DMS53 treated with DMSO at 0.1 percent for 48 hours (cell line): ENCODE measurements around the gene ARL6IP4.
"Not testable (repeated sequence)": the region's sequence is repeated elsewhere in the genome, so short reads cannot be mapped to it uniquely, and the experiment has no call there.

ENCODE experiments used
- DNase-seq: peaks from one replicate; lab custom pipeline; 2025; ENCODE audit not compliant: unreplicated experiment; lab: John Stamatoyannopoulos, UW

Gene ARL6IP4

DNA sequence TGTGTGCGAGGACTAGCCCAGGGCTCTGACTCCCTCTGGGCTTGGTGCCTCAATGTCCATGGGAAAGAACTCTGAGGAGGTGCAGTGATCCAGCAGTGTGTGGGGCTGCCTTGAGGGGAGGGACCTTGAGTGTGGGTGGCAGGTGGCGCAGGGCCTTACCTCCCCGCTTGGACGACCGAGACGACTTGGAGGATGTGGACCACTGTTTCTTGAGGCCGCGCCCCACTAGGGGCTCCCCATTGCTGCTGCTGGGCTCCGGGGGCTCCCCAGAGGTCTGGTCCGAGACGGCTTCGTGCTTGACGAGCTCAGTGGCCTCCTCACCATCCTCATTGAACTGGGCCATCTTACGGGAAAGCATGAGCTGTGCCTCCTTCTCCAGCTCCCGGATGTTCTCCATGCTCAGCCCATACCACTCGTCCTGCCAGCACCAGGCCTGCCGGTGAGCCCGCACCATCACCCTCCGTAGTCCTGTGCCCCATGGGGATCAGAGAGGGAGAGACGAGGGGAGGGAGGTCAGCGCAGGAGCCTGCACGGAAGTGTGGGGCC lies 24.7 kb downstream of the ARL6IP4 start:
- no peak for DNase-seq

DNA sequence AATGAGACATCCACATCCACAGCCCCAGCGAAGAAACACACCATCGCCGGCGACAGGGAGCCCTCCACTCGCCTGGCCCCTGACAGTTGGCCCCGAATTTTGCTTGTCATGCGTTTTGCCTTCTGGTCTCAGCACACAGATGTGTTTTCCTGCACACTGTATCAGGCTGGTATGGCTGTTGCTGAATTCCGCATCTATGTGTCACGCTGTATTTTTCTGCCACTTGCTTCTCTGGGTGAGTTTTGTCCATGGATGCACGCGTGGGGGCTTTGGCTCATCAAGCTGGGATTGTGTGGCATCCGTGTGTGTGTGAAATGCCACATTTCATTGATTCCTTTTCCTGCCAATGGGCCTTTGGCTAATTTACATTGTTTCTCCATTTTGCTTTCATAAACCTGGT lies 26.5 kb downstream of the ARL6IP4 start:
- DNase-seq: no peak

DNA sequence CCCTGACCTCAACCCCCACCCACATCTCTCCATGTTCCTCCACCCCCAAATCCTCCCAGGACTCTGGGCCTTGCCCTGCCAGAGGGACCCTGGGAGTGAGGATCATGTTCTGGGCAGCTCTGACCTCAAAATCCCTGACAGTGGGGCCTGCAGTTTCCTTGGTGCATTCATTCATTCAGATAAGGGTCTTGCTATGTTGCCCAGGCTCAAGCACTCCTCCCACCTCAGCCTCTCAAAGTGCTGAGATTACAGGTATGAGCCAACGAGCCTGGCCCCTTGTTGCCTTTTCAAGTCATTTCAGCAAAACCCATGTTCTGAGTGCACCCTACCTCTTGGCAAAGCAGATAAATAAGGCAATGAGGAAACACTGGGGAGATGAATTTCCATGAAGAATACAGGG lies 29.6 kb downstream of the ARL6IP4 start:
- DNase-seq: no peak

DNA sequence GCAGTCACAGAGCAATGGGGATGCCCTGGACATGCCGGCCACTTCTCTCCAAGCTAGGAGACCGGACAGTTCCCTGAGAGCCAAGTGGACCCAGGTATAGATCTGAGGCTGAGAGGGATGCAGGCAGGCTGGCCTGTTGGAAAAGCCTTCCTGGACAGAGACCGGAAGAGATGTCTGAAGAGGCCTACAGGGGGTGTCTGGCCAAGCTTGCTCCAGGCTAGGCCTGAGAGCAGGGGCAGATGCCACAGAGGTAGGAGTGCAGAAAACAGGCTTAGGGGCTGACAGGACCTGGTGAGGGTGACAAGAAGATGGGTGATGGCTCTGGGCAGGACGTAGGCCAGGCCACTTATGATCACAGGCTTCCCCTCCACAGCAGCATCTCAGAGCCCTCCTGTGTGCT lies 30.2 kb downstream of the ARL6IP4 start:
- DNase-seq: no peak

DNA sequence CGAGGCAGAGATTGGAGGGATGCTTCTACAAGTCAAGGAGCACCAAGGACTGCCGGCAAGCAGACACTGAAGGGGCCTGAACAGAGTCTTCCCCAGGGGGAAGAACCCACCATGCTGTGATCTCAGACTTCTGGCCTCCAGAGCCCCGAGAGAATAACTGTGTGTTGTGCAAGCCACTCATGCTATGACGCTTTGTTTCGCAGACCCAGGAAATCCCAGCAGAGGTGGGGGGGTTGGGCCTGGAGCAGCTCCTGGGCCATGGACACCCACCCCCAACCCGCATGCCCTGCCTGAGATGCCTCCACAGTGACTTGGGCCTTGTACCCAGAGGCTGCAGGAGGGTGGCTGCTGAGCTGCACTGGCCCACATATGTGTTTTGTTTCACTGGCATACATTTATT lies 31.2 kb downstream of the ARL6IP4 start:
- no peak for DNase-seq

DNA sequence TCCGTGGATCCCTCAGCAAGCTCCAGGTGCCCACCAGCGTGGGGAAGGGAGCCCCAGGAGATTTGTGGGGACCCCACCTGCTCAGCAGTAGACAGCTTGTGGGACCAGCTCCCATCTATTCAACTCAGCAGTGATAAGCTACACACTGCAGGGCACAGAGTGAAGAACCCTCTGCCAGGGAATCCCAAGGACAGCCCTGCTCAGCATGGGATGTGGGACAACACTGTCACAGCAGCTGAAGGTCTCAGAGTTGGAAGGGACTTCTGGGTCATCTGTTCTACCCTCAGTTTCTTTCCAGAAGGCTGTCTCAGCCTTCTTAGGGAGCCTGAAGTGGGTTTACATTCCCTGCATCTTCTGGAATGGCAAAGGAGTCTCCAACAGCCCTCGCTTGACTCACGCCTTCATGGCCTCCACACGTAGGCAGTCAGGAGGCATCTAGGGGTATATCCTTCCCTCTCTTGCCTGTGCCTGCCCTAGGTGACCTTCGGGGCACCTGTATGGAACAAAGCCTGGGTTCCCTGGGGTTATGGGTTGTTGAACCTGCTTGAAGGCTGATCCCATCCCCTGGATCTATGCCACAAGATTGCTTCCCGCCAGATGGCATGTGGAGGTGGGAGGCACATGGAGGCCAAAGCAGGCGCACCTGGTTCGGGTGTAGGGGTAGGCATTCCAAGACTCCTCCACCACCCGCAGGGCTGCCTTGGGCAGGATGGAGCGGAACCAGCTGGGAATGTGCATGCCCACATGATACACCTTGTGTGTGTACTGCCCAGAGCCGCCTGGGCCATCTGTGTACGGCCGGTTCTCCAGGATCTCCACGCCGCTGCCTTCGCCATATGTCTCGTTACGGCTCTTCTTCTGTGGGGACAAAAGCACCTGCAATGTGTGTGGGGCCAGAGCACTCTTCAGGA lies 33.0 kb downstream of the ARL6IP4 start:
- DNase-seq: no peak

DNA sequence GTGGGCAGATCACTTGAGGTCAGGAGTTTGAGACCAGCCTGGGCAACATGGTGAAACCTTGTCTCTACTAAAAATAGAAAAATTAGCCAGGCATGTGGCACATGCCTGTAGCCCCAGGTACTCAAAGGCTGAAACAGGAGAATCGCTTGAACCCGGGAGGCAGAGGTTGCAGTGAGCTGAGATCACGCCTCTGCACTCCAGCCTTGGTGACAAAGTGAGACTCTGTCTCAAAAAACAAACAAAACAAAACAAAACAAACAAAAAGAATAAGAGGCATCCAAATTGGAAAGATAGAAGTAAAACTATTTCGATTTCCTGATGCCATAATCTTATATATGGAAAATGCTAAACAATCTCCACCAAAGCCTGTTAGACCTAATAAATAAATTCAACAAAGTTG lies 34.0 kb downstream of the ARL6IP4 start:
- DNase-seq: not testable (repeated sequence)

DNA sequence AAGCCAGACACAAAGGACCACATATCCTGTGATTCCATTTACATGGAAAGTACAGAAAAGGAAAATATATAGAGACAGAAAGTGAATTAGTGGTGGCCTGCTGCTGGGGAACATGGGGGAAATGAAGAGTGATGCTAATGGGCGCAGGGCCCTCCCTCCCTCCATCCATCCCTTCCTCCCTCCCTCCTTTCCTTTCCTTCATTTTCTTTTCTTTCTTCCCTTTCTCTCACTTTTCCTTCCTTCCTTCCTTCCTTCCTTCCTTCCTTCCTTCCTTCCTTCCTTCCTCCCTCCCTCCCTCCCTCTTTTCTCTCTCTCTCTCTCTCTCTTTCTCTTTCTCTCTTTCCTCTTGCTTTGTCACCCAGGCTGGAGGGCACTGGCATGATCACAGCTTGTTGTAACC lies 37.3 kb downstream of the ARL6IP4 start:
- DNase-seq: no peak

DNA sequence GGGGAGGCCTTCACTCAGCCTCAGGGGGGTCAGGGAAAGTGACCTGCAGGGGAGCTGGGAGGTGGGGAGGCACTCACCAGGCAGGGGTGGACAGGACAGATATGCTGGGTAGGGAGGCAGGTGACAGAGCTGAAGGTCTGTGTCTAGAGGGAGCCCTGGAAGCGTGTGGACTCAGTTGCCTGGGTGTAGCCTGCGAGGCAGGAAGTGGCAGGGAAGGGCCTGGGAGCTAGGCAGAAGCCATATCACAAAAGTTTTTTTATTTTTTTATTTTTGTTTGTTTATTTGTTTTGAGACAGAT lies 39.3 kb downstream of the ARL6IP4 start:
- DNase-seq: no peak

DNA sequence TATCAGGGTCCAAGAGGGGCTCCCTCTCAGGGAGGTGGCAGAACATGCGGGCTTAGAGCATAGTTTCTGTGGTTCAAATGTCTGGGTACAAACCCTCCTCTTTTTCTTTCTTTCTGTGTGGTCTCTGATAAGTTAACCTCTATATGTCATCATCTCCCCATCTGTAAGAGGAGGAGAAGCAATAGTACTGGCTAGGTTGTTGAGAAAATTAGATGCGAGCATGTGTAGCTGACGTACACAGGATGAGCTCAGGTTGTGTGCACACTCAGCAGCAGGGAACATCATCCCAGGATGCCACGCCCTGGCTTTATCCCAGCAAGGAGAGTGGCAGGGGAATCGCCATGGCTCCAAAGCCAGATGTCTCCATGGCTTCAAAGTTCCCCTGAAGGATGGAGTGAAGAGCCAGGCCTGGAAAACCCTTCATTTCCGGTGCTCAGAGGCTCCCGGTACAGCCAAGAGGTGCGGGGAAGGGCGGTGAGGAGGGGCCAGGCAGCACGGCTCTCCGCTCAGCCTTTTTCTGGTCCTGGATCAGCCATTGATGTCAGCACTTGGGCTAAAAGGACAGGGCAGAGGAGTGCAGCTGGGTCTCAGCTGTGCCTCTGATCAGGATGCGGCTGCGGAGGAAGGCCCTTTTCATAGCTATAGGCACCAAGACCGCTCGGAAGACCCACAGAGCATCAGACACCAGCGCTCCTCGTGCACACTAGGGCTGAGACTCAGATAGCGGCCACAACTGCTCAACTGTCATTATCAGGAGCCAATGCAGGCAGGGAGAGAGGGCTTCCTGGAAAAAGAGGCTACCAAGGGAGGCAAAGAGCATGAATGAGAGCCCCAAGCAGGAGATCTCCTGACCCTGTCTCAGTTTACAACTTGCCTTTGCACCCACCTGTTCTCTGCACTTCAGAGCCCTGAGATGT lies 41.5 kb downstream of the ARL6IP4 start:
- DNase-seq: no peak

DNA sequence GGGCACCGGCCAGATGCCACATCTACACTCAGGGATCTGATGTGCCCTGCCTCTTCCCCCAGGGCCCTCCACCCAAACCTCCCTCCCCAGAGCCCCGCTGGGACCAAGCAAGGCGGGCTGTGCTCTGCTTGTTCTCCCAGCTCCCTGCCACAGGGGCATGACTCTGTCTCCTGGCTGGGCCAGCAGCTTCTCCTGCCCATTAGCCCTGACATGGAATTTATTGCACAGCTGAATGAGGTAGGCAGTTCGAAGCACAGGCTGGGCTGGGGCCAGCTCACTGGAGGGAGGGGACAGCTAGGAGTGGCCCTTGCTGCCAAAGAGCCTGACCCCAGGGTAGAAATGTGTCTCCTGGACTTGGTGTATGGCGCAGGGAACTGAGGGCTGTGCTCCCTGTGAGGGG lies 42.4 kb downstream of the ARL6IP4 start:
- no peak for DNase-seq

DNA sequence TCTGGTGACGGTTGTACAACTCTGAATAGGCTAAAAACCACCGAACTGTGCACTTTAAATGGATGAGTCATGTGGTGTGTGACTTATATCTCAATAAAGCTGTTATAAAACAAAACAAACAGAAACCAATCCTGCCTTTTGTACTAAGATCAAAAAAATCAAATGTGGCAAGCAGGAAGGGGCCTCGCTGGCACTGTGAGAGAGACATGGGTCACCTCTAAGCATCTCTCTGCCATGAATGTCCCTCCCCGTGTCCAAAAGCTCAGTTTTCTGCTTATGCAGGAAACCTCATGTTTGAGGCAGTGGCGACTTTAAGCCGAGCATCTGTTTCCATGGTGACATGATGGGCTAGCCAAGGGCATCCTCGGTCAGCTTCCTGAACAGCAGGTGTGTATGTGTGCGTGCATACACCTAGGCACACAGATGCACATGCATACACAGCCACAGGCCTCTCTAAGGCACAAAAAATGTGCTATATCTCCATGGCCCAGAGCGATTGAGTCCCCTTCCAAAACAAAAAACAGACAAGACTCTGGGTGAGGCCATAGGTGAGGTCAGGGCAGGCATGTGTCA lies 44.4 kb downstream of the ARL6IP4 start:
- DNase-seq: peak; percentile 41

DNA sequence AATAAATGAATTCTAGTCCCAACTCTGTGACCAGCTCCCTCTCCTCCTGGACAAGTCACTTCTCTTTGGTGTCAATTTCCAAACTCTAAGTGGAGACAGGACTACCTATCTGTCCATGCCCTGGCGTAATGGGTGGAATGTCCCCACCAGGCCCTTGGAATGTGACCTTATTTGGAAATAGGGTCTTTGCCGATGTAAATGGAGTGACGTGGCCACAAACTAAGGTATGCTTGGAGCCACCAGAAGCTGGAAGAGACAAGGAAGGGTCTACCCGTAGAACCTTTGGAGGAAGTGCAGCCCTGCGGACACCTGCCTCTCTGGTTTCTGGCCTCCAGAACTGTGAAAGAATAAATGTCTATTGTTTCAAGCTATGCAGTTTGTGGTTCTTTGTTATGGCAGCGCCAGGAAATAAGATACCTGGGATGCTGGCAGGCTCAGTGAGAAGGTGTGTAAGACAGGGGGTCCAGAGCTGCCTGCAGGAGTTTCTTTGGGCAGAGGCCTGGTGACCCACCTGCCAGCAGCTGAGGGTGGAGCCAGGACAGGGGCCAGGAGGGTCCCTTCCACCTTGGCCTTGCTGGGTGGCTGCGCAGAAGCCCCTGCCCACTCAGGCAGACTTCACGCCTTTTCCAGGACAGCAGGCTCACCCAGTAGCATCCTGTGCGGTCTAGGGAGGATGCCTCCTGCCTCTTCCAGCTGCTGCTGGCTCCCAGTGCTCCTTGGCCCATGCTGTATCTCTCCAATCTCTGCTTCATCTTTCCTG lies 45.8 kb downstream of the ARL6IP4 start:
- DNase-seq: no peak

DNA sequence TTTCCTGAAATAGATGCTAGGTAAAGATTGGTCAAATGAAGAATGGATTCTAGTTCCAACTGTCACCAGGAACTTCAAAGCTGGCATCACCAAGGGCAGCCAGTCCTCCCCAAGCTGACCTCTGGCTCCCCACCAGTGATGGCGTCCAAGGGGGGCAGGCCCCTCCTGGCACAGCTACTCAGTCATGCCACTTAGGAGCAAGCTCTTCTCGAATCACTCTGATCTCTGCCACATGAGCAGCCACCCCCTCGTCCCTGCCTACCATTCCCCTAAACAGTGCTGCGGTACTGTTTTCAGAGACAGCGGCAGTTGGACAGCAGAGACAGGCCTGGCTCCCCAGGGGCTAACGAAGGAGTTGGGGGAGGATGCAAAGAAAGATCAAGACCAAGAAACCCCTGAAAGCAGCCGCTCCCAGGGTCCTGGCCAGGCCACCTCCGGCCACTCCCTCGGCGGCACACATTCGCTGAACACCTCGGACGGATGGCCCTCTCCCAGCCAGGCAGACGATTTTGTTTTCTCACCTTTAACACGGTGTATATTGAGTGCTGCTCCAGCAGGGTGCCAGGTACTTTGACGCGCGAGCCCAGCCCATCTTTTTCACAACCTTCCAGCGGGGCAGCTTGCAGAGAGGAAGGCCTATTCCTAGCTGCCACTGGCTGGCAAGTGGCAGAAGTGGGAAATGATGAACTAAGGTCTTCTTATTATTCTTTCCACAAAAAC lies 47.4 kb downstream of the ARL6IP4 start:
- no peak for DNase-seq

DNA sequence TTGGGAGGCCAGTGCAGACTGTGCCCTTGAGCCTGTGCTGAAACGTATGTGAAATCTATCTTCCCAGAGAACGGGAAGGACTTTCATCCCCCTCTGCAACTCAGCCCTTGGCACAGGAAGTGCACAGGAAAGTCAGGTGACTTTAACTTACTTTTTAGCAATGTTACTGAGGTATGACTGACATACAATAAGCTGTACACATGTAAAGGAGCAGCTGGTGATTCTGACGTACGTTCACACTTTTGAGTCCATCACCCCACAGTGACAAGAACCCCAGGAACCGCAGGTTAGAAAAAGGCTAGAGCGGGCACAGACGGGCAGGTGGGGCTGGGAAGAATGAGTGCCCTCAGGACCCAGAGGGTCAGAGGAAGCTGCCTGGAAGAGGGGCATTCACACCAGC lies 48.0 kb downstream of the ARL6IP4 start:
- no peak for DNase-seq

DNA sequence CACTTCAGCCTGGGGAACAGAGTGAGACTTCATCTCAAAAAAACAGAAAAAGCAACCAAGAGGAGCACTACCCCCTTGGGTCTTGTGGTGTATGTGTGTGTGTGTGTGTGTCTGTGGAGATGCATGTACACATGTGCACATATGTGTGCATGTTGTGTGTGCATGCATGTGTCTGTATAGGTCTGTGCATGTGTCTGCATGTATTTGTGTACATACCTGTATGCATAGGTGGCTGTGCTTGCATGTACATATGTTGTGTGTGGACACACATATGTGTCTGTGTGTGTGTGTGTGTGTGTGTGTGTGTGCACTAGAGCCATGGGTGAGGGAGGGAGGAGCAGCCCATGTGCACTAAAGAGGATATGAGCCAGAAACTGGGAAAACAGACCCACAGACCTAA lies 49.1 kb downstream of the ARL6IP4 start:
- DNase-seq: no peak

DNA sequence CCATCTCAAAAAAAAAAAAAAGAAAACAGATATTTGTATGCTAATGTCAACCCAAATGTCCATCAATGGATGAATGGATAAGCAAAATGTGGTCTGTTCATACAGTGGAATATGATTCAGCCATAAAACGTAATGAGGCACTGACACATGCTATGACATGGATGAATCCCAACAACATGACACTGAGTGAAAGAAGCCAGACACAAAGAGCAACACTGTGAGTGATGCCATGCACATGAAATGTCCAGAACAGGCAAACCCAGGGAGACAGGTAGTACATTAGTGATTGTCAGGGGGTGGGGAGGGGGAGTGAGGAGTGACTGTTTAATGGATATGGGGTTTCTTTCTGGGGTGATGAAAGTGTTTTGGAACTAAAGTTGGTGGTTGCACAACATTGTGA lies 50.2 kb downstream of the ARL6IP4 start:
- no peak for DNase-seq

DNA sequence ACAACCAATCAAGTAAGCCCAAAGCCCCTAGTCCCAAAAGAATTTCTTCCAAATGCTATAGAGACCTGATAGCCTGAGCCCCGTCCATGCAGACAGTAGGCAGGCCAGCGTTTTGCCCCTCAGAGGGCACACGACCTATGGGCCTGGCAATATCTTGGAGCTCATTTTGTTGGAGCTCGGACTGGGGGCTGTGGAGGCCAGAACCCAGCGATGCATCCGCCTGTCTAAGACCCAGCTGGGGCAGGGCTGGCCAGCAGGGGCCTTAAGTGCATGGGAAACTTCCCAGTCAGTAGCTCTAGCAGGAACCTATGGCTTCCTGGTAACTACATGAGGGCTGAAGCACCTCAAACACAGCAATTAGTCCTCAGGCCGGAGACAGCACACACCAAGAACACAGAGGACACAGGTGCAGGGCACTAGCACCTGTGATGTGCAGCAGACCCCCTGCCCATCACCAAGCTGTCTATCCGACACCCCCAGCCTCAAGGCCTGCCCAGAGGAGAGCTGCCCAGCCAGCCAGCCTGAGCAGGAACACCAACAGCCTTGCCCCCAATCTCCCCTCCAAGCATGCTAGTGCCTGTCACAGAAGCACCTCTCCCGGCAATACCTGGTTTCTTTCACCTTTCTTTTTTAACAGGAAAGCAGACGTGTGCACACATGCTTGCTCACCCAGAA lies 50.8 kb downstream of the ARL6IP4 start:
- DNase-seq: no peak
